GM12878 (cell line): Measurements from ENCODE around the gene HIVEP1. TPM values are rescaled to one million over a fixed set of nuclear protein-coding genes. Genes with fewer than 3 reads are reported as not detected.

ENCODE experiments used
- BACH1 ChIP-seq: fragments of 450-650 bp; IDR thresholded peaks from 2 replicates; pipeline ENCODE4 v1.6.1; 2017; ENCODE audit warnings: mild to moderate bottlenecking, borderline replicate concordance
- FOXM1 ChIP-seq: IDR thresholded peaks from 2 replicates; pipeline ENCODE4 v1.6.1; 2012; ENCODE audit warnings: low read depth, mild to moderate bottlenecking, inconsistent platforms, low read length, moderate library complexity
- HDAC2 ChIP-seq: fragments of 200-600 bp; sonication (generic); IDR thresholded peaks from 2 replicates; pipeline ENCODE4 v1.6.1; 2017
- HDAC6 ChIP-seq: fragments of 200-600 bp; sonication (generic); IDR thresholded peaks from one replicate; pipeline ENCODE4 v1.8.0; 2017; ENCODE audit warnings: antibody characterized with exemption; ENCODE audit not compliant: unreplicated experiment
- IKZF1 ChIP-seq: fragments of 450-650 bp; conservative IDR thresholded peaks from 2 replicates; pipeline ENCODE4 v1.6.1; 2017; ENCODE audit warnings: antibody characterized with exemption, mild to moderate bottlenecking
- JUNB ChIP-seq: IDR thresholded peaks from 2 replicates; pipeline ENCODE4 v1.6.1; 2016; ENCODE audit warnings: antibody characterized with exemption, mild to moderate bottlenecking
- JUND ChIP-seq: IDR thresholded peaks from 2 replicates; pipeline ENCODE4 v1.6.1; 2012; ENCODE audit warnings: low read depth, mild to moderate bottlenecking, low read length, improper control_type of control experiment, moderate library complexity
- NFYB ChIP-seq: IDR thresholded peaks from 2 replicates; pipeline ENCODE4 v1.6.1; 2011; ENCODE audit warnings: low read depth, mild to moderate bottlenecking, low read length, improper control_type of control experiment, moderate library complexity; ENCODE audit not compliant: insufficient read depth
- NRF1 ChIP-seq: conservative IDR thresholded peaks from 2 replicates; pipeline ENCODE4 v1.6.1; 2011; ENCODE audit warnings: mild to moderate bottlenecking, low read depth, low read length, improper control_type of control experiment
- RB1 ChIP-seq: fragments of 450-650 bp; formaldehyde crosslinking; IDR thresholded peaks from 2 replicates; pipeline ENCODE4 v1.6.1; 2017; ENCODE audit warnings: mild to moderate bottlenecking, borderline replicate concordance
- RELA ChIP-seq: fragments of 450-650 bp; IDR thresholded peaks from 2 replicates; pipeline ENCODE4 v1.8.0; 2014; ENCODE audit warnings: borderline replicate concordance; ENCODE audit not compliant: partially characterized antibody
- SIN3A ChIP-seq: IDR thresholded peaks from 2 replicates; pipeline ENCODE4 v1.6.1; 2012; ENCODE audit warnings: low read depth, low read length, improper control_type of control experiment
- SIX5 ChIP-seq: IDR thresholded peaks from 2 replicates; pipeline ENCODE4 v1.6.1; 2011; ENCODE audit warnings: mild to moderate bottlenecking, low read depth, low read length, moderate library complexity; ENCODE audit not compliant: severe bottlenecking
- SREBF1 ChIP-seq: IDR thresholded peaks from 2 replicates; pipeline ENCODE4 v1.6.1; 2012; ENCODE audit warnings: mild to moderate bottlenecking, low read length
- TBL1XR1 ChIP-seq: IDR thresholded peaks from 2 replicates; pipeline ENCODE4 v1.6.1; 2012; ENCODE audit warnings: low read depth, low read length, improper control_type of control experiment
- polyA plus RNA-seq, 11 experiments: library from polyadenylated mRNA; depleted of rRNA in 4 of 11; unstranded in 6 of 11; stranded (reverse) in 5 of 11; fragments of >200 nt; fragmentation: Nextera tagmentation in 4 of 11; fragmentation: Illumina TruSeq in 1 of 11; extraction: Ambion mirVana in 4 of 11; extraction: Trizol in 1 of 11; gene quantifications; 1 replicate in 1 of 11; 2 replicates in 10 of 11; pipeline versions ENCODE4 v1.2.1 to v1.2.3, GENCODE V29; 2011 to 2016; ENCODE audit warnings: inconsistent platforms in 2 of 11, missing spikeins in 2 of 11, low read depth in 1 of 11
- total RNA-seq, 4 experiments: library from RNA; depleted of rRNA in 3 of 4; stranded (reverse); fragments of >200 nt in 3 of 4; fragmentation: Illumina TruSeq in 1 of 4; extraction: Trizol in 1 of 4; gene quantifications; 2 replicates each; pipeline versions ENCODE4 v1.2.1 to v1.2.3, GENCODE V29; 2013 to 2021
- TF ChIP-seq, protein P1 (sequence below): fragments of 150-350 bp; IDR thresholded peaks from 2 replicates; pipeline ENCODE4 v1.6.1; 2016; ENCODE audit warnings: low read depth, low read length
- TF ChIP-seq, protein P2 (sequence below): IDR thresholded peaks from 2 replicates; pipeline ENCODE4 v1.6.1; 2012; ENCODE audit warnings: low read depth, low read length, improper control_type of control experiment
- TF ChIP-seq, protein P3 (sequence below): IDR thresholded peaks from 2 replicates; pipeline ENCODE4 v1.6.1; 2012; ENCODE audit warnings: low read length, inconsistent platforms
- TF ChIP-seq, protein P4 (sequence below): IDR thresholded peaks from 2 replicates; pipeline ENCODE4 v1.6.1; 2012; ENCODE audit warnings: mild to moderate bottlenecking, low read depth, low read length

Gene HIVEP1
- total and polyA plus RNA-seq, 10 of the 15 experiments (the other 5 are each of a cell fraction or from before 2014, with no cell fraction given): 4.3 to 37.5 (median 21.6) TPM

DNA sequence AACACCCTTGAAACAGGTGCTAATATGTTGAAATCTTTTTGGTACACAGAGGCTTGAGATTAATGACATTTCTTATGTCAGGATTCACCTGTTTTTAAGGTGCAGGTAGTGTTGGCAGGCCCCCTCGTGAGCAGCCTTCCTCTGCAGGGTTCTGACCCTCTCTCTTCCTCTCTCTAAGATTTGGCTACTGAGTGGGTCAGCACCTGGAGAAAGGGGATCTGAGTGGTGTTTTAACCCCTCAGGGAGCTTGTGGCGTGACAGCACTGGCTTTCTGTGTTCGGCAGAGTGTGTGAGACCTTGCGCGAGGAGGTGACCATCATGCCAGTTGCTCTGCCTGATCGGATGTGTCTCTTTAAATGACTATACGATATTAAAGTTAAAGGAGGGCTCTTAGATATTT, 37.1 kb downstream of the HIVEP1 start (continued):
- TF ChIP-seq FOXM1 (no peak), RELA (no peak), IKZF1 (peak; percentile 39; the same call in 1 of the 2 replicates), SIX5 (no peak), JUND (no peak), HDAC6 (no peak), BACH1 (no peak), JUNB (no peak), HDAC2 (no peak), RB1 (no peak), NRF1 (no peak), SIN3A (no peak), SREBF1 (no peak), NFYB (no peak), TBL1XR1 (peak; percentile 20; the same call in 1 of the 2 replicates)
- TF ChIP-seq, protein P1, sequence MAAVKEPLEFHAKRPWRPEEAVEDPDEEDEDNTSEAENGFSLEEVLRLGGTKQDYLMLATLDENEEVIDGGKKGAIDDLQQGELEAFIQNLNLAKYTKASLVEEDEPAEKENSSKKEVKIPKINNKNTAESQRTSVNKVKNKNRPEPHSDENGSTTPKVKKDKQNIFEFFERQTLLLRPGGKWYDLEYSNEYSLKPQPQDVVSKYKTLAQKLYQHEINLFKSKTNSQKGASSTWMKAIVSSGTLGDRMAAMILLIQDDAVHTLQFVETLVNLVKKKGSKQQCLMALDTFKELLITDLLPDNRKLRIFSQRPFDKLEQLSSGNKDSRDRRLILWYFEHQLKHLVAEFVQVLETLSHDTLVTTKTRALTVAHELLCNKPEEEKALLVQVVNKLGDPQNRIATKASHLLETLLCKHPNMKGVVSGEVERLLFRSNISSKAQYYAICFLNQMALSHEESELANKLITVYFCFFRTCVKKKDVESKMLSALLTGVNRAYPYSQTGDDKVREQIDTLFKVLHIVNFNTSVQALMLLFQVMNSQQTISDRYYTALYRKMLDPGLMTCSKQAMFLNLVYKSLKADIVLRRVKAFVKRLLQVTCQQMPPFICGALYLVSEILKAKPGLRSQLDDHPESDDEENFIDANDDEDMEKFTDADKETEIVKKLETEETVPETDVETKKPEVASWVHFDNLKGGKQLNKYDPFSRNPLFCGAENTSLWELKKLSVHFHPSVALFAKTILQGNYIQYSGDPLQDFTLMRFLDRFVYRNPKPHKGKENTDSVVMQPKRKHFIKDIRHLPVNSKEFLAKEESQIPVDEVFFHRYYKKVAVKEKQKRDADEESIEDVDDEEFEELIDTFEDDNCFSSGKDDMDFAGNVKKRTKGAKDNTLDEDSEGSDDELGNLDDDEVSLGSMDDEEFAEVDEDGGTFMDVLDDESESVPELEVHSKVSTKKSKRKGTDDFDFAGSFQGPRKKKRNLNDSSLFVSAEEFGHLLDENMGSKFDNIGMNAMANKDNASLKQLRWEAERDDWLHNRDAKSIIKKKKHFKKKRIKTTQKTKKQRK: no peak
- TF ChIP-seq, protein P2, sequence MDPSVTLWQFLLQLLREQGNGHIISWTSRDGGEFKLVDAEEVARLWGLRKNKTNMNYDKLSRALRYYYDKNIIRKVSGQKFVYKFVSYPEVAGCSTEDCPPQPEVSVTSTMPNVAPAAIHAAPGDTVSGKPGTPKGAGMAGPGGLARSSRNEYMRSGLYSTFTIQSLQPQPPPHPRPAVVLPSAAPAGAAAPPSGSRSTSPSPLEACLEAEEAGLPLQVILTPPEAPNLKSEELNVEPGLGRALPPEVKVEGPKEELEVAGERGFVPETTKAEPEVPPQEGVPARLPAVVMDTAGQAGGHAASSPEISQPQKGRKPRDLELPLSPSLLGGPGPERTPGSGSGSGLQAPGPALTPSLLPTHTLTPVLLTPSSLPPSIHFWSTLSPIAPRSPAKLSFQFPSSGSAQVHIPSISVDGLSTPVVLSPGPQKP: no peak
- TF ChIP-seq, protein P3, sequence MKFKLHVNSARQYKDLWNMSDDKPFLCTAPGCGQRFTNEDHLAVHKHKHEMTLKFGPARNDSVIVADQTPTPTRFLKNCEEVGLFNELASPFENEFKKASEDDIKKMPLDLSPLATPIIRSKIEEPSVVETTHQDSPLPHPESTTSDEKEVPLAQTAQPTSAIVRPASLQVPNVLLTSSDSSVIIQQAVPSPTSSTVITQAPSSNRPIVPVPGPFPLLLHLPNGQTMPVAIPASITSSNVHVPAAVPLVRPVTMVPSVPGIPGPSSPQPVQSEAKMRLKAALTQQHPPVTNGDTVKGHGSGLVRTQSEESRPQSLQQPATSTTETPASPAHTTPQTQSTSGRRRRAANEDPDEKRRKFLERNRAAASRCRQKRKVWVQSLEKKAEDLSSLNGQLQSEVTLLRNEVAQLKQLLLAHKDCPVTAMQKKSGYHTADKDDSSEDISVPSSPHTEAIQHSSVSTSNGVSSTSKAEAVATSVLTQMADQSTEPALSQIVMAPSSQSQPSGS: no peak
- TF ChIP-seq, protein P4, sequence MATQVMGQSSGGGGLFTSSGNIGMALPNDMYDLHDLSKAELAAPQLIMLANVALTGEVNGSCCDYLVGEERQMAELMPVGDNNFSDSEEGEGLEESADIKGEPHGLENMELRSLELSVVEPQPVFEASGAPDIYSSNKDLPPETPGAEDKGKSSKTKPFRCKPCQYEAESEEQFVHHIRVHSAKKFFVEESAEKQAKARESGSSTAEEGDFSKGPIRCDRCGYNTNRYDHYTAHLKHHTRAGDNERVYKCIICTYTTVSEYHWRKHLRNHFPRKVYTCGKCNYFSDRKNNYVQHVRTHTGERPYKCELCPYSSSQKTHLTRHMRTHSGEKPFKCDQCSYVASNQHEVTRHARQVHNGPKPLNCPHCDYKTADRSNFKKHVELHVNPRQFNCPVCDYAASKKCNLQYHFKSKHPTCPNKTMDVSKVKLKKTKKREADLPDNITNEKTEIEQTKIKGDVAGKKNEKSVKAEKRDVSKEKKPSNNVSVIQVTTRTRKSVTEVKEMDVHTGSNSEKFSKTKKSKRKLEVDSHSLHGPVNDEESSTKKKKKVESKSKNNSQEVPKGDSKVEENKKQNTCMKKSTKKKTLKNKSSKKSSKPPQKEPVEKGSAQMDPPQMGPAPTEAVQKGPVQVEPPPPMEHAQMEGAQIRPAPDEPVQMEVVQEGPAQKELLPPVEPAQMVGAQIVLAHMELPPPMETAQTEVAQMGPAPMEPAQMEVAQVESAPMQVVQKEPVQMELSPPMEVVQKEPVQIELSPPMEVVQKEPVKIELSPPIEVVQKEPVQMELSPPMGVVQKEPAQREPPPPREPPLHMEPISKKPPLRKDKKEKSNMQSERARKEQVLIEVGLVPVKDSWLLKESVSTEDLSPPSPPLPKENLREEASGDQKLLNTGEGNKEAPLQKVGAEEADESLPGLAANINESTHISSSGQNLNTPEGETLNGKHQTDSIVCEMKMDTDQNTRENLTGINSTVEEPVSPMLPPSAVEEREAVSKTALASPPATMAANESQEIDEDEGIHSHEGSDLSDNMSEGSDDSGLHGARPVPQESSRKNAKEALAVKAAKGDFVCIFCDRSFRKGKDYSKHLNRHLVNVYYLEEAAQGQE: no peak
